ENCODE results near the gene CENATAC. TPM values are rescaled to one million over a fixed set of nuclear protein-coding genes. Genes with fewer than 3 reads are reported as not detected.

CENATAC gene
- total RNA-seq, 4 donors from 2014 or later: 22.2 to 55.2 (median 30.8) TPM

- Histone ChIP-seq H3K4me3 (no peak overlapping the region), H3K27me3 (no peaks in the 10 kb centered on the region), H3K9me3 (no peaks in the 10 kb centered on the region), H3K36me3 (peaks cover 72 to 89% (median 86%) of the 10 kb centered on the region in 4 donors), H3K4me1 (peaks cover 7 to 20% (median 15%) of the 10 kb centered on the region in 4 donors), H3K27ac (replicated peaks in 1 of 4) (no peak overlapping the region)
- intact Hi-C loops (cut with DNase I): no loop called here
- DNase-seq (ENCODE audit: extremely low spot score): no peak
- WGBS: 89% methylated on average over 15 of the region's 17 CpGs
- no peak for TF ChIP-seq POLR2A (IDR thresholded peaks at IDR 0.05; ENCODE audit: low read depth)
- TF ChIP-seq POLR2AphosphoS5 (IDR thresholded peaks at IDR 0.05): no peak
- no peak for TF ChIP-seq CTCF (IDR thresholded peaks at IDR 0.05)
- TF ChIP-seq EP300 (IDR thresholded peaks at IDR 0.05): no peak
These were observed 53.7 kb downstream of the CENATAC start for GRCh38 chr11:119051440-119052162.

- Histone ChIP-seq H3K9me3 (no peaks in the 10 kb centered on the region), H3K36me3 (peaks cover 67 to 82% (median 80%) of the 10 kb centered on the region in 4 donors), H3K27ac (replicated peaks in 1 of 4) (no peak overlapping the region), H3K4me3 (no peak overlapping the region), H3K4me1 (peaks cover 7 to 20% (median 15%) of the 10 kb centered on the region in 4 donors), H3K27me3 (no peaks in the 10 kb centered on the region)
- DNase-seq (ENCODE audit: extremely low spot score): no peak
- intact Hi-C loops (cut with DNase I): no loop called here
- TF ChIP-seq POLR2A (IDR thresholded peaks at IDR 0.05; ENCODE audit: low read depth): no peak
- TF ChIP-seq CTCF (IDR thresholded peaks at IDR 0.05): no peak
- TF ChIP-seq POLR2AphosphoS5 (IDR thresholded peaks at IDR 0.05): no peak
- TF ChIP-seq EP300 (IDR thresholded peaks at IDR 0.05): no peak
- 92% methylated on average over 21 of the region's 23 CpGs for WGBS
These were observed 54.4 kb downstream of the CENATAC start for GRCh38 chr11:119052163-119052814.

- Histone ChIP-seq H3K9me3 (no peaks in the 10 kb centered on the region), H3K36me3 (peaks cover 46 to 60% (median 58%) of the 10 kb centered on the region in 4 donors), H3K4me1 (peaks cover 13 to 30% (median 25%) of the 10 kb centered on the region in 4 donors), H3K27ac (replicated peaks in 1 of 4) (no peak overlapping the region), H3K4me3 (no peak overlapping the region), H3K27me3 (no peaks in the 10 kb centered on the region)
- intact Hi-C loops (cut with DNase I): no loop called here
- WGBS: 94% methylated on average over 8 of the region's 10 CpGs
- DNase-seq (ENCODE audit: extremely low spot score): no peak
- TF ChIP-seq EP300 (IDR thresholded peaks at IDR 0.05) (no peak), POLR2AphosphoS5 (IDR thresholded peaks at IDR 0.05) (no peak), POLR2A (IDR thresholded peaks at IDR 0.05; ENCODE audit: low read depth) (no peak), CTCF (IDR thresholded peaks at IDR 0.05) (no peak)
These were observed 56.5 kb downstream of the CENATAC start for GRCh38 chr11:119054418-119054817.

GRCh38 chr11:119055901-119056300 is 58.0 kb downstream of the CENATAC start:
- H3K36me3 ChIP-seq: peaks cover 34 to 47% (median 45%) of the 10 kb centered on the region in 4 donors
- no peak for DNase-seq (ENCODE audit: extremely low spot score)
- TF ChIP-seq CTCF (IDR thresholded peaks at IDR 0.05) (no peak), POLR2AphosphoS5 (IDR thresholded peaks at IDR 0.05) (no peak), POLR2A (IDR thresholded peaks at IDR 0.05; ENCODE audit: low read depth) (no peak), EP300 (IDR thresholded peaks at IDR 0.05) (no peak)
- peak overlapping the region in 3 of 4 donors; percentile 88 to 94 (median 92) for H3K27ac ChIP-seq (replicated peaks in 1 of 4)
- H3K27me3 ChIP-seq: no peaks in the 10 kb centered on the region
- H3K4me1 ChIP-seq: peaks cover 13 to 30% (median 25%) of the 10 kb centered on the region in 4 donors
- intact Hi-C loops (cut with DNase I): no loop called here
- H3K4me3 ChIP-seq: peak overlapping the region; percentile 72 to 99 (median 98)
- no peaks in the 10 kb centered on the region for H3K9me3 ChIP-seq
- 35% methylated on average over 6 of the region's 6 CpGs for WGBS
